GM08714 (cell line): Measurements from ENCODE around the gene B3GALT4.

Experiments
- H3K4me3 ChIP-seq: fragments of 200-500 bp; sonication (Bioruptor generic); 2 replicates; pipeline ENCODE4 v1.5.1; 2014; ENCODE audit warnings: mild to moderate bottlenecking, low read length, inconsistent platforms
- ZNF274 ChIP-seq: IDR thresholded peaks from 2 replicates; pipeline ENCODE4 v1.6.1; 2012; ENCODE audit warnings: mild to moderate bottlenecking, low read depth, low read length

B3GALT4 gene

GRCh38 chr6:33321227-33321626 lies 44.3 kb downstream of the B3GALT4 start:
- H3K4me3 ChIP-seq: no peak overlapping the region
- no peak for TF ChIP-seq ZNF274

DNA sequence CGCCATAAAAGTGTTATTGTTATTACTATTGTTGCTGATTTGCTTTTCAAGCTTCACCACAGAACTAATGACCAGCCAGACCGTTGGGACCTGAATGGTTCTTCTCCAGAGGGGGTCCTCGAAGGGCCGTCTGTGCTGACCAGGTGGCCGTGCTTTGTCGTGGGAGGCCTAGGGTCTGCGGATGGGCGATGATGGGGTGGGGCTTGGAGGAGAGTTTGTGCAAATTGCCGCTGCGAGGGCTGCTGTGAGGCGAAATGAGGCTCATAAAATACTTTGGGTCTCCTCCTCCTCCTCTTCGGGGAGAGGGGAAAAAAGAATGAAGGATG lies 46.7 kb downstream of the B3GALT4 start:
- peak overlapping the region; percentile 63 for H3K4me3 ChIP-seq
- TF ChIP-seq ZNF274: no peak

DNA sequence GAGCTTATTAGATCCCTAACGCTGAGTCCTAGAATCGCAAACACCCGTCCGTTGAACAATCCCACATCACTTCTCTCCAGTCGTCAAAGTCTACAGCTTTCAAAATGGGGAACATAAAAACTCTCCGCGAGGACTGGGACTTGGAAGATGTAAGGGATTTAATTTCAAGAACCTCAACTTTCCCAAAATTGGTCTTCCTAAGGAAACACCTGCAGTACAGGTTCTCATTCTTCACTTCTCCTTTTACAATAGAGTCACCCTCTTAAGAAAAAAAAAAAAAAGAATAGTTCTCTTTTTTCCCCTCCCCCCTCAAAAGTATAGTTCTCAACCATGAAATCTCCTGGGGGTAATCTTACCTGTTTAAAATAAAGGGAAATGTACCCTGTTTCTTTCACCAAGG lies 47.2 kb downstream of the B3GALT4 start:
- no peak for TF ChIP-seq ZNF274
- H3K4me3 ChIP-seq: peak overlapping the region; percentile 63
